Activated CD4-positive, alpha-beta memory T cell treated with anti-CD3 and anti-CD28 coated beads, Interleukin-2, amount 10 ng/mL, durations not matched to agents 7 days and 5 days (primary cell): ENCODE measurements around the gene NBEAL2. TPM values are rescaled to one million over a fixed set of nuclear protein-coding genes. Genes with fewer than 3 reads are reported as not detected.
"Not testable (repeated sequence)": the region's sequence is repeated elsewhere in the genome, so short reads cannot be mapped to it uniquely, and the experiment has no call there.

ENCODE experiments used
- CTCF ChIA-PET: fragments of 350-600 bp; sonication (Branson Sonifier 250); formaldehyde crosslinking; loops from one replicate; lab custom pipeline; 2021; ENCODE audit warnings: antibody characterized with exemption, inconsistent platforms; lab: Charles Lee
- POLR2A ChIA-PET: fragments of 350-600 bp; sonication (Branson Sonifier 250); formaldehyde crosslinking; loops from one replicate; lab custom pipeline; 2021; ENCODE audit warnings: antibody characterized with exemption; lab: Charles Lee
- DNase-seq: peaks from one replicate; pipeline ENCODE4 v3.0.0-alpha.2; 2020
- H3K27ac Mint-ChIP-seq: one replicate; pipeline ENCODE4 v1.8.0; 2021; ENCODE audit warnings: mild to moderate bottlenecking, mixed read lengths
- H3K27me3 Mint-ChIP-seq: one replicate; pipeline ENCODE4 v1.8.0; 2021; ENCODE audit warnings: mixed read lengths
- H3K36me3 Mint-ChIP-seq: one replicate; pipeline ENCODE4 v1.8.0; 2021; ENCODE audit warnings: low read depth, mixed read lengths
- H3K4me1 Mint-ChIP-seq: one replicate; pipeline ENCODE4 v1.8.0; 2021; ENCODE audit warnings: mixed read lengths
- H3K4me3 Mint-ChIP-seq: one replicate; pipeline ENCODE4 v1.8.0; 2021; ENCODE audit warnings: mild to moderate bottlenecking, mixed read lengths
- H3K9me3 Mint-ChIP-seq: one replicate; pipeline ENCODE4 v1.8.0; 2021; ENCODE audit warnings: mixed read lengths
- total RNA-seq, 2 experiments: library from RNA; stranded (reverse); gene quantifications; one replicate each; pipeline ENCODE4 v1.2.3, GENCODE V29; 2021

NBEAL2 gene
- total RNA-seq, 2 experiments from 2014 or later = 254 to 267 TPM

GRCh38 chr3:47022641-47023071 is 43.2 kb downstream of the NBEAL2 start:
- ChIA-PET CTCF (interaction anchor here (0.8 kb wide), 1 partner anchor 301 kb away, joined by 3 read pairs; no protein-coding TSS in a partner anchor), POLR2A (interaction anchor here (1.0 to 1.2 kb wide), 2 partner anchors 16 to 43 kb away, joined by 3 read pairs; partner anchors contain the start of gene NBEAL2)
- Mint-ChIP-seq H3K27me3 (no peaks in the 10 kb centered on the region), H3K9me3 (no peaks in the 10 kb centered on the region), H3K36me3 (peaks cover 24% of the 10 kb centered on the region), H3K4me3 (no peak overlapping the region), H3K4me1 (peaks cover 44% of the 10 kb centered on the region), H3K27ac (no peak overlapping the region)
- DNase-seq = no peak

GRCh38 chr3:47024932-47025331 is 45.5 kb downstream of the NBEAL2 start:
- no peaks in the 10 kb centered on the region for H3K27me3 Mint-ChIP-seq
- H3K4me1 Mint-ChIP-seq = peaks cover 24% of the 10 kb centered on the region
- H3K9me3 Mint-ChIP-seq = no peaks in the 10 kb centered on the region
- peaks cover 21% of the 10 kb centered on the region for H3K36me3 Mint-ChIP-seq
- no peak overlapping the region for H3K27ac Mint-ChIP-seq
- CTCF ChIA-PET = no interaction called here
- no peak overlapping the region for H3K4me3 Mint-ChIP-seq
- DNase-seq = no peak
- POLR2A ChIA-PET = no interaction called here

DNA sequence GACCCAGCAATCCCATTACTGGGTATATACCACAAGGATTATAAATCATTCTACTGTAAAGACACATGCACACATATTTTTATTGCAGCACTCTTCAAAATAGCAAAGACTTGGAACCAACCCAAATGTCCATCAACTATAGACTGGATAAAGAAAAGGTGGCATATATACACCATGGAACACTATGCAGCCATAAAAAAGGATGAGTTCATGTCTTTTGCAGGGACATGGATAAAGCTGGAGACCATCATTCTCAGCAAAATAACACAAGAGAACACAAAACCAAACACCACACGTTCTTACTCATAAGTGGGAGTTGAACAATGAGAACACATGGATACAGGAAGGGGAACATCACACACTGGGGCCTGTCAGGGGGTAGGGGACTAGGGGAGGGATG is 47.0 kb downstream of the NBEAL2 start:
- DNase-seq, H3K4me3 Mint-ChIP-seq, H3K27ac Mint-ChIP-seq, POLR2A ChIA-PET, H3K9me3 Mint-ChIP-seq, H3K27me3 Mint-ChIP-seq, CTCF ChIA-PET: not testable (repeated sequence)
- Mint-ChIP-seq H3K36me3 (peaks cover 21% of the 10 kb centered on the region), H3K4me1 (peaks cover 26% of the 10 kb centered on the region)

GRCh38 chr3:47028146-47028545 is 48.7 kb downstream of the NBEAL2 start:
- Mint-ChIP-seq H3K27ac (no peak overlapping the region), H3K36me3 (peaks cover 30% of the 10 kb centered on the region), H3K9me3 (no peaks in the 10 kb centered on the region)

DNA sequence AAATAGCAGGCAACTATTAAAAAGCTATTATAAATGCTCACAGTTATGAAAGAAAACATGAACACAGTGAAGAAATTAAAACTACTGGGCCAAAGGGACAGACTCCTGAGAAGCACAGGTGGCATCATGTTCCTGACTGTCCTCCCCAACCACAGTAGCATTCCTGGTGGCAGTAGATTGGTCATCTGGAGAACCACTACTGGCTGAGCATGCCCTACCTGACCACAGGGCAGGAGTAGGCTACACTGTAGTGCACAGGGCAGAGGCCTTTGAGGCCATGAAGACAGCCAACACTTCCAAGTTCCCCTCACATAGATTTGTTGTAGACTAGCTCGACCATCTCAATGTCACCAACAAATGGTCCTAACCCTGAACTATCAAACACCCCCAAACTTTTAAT is 49.2 kb downstream of the NBEAL2 start:
- POLR2A ChIA-PET = interaction anchor here (1.2 to 5.3 kb wide), 2 partner anchors 9 to 12 kb away, joined by 4 to 24 read pairs; no protein-coding TSS in a partner anchor
- H3K9me3 Mint-ChIP-seq = no peaks in the 10 kb centered on the region
- DNase-seq = no peak
- no peak overlapping the region for H3K27ac Mint-ChIP-seq
- H3K36me3 Mint-ChIP-seq = peaks cover 31% of the 10 kb centered on the region
- H3K4me3 Mint-ChIP-seq = no peak overlapping the region
- H3K27me3 Mint-ChIP-seq = no peaks in the 10 kb centered on the region
- H3K4me1 Mint-ChIP-seq = peaks cover 30% of the 10 kb centered on the region
- CTCF ChIA-PET = interaction anchor here (0.6 kb wide), 1 partner anchor 9 kb away, joined by 3 read pairs; no protein-coding TSS in a partner anchor

More at GRCh38 chr3:47028146-47028545, 48.7 kb downstream of the NBEAL2 start:
- no peak overlapping the region for H3K4me3 Mint-ChIP-seq
- ChIA-PET POLR2A (interaction anchor here (1.2 to 5.3 kb wide), 3 partner anchors 8 to 15 kb away, joined by 4 to 24 read pairs (median 4); no protein-coding TSS in a partner anchor), CTCF (interaction anchor here (0.6 kb wide), 1 partner anchor 8 kb away, joined by 3 read pairs; no protein-coding TSS in a partner anchor)
- no peak for DNase-seq
- no peaks in the 10 kb centered on the region for H3K27me3 Mint-ChIP-seq
- peaks cover 30% of the 10 kb centered on the region for H3K4me1 Mint-ChIP-seq

- not testable (repeated sequence) for DNase-seq, H3K9me3 Mint-ChIP-seq, H3K27me3 Mint-ChIP-seq, H3K4me3 Mint-ChIP-seq
- Mint-ChIP-seq H3K4me1 (peaks cover 18% of the 10 kb centered on the region), H3K36me3 (peaks cover 48% of the 10 kb centered on the region), H3K27ac (peak overlapping the region; percentile 53)
- ChIA-PET POLR2A (interaction anchor here (5.3 kb wide), 1 partner anchor 11 kb away, joined by 24 read pairs; no protein-coding TSS in a partner anchor), CTCF (interaction anchor here (1.7 kb wide), 1 partner anchor 11 kb away, joined by 5 read pairs; no protein-coding TSS in a partner anchor)
Measured at GRCh38 chr3:47031041-47031440, 51.6 kb downstream of the NBEAL2 start.

DNA sequence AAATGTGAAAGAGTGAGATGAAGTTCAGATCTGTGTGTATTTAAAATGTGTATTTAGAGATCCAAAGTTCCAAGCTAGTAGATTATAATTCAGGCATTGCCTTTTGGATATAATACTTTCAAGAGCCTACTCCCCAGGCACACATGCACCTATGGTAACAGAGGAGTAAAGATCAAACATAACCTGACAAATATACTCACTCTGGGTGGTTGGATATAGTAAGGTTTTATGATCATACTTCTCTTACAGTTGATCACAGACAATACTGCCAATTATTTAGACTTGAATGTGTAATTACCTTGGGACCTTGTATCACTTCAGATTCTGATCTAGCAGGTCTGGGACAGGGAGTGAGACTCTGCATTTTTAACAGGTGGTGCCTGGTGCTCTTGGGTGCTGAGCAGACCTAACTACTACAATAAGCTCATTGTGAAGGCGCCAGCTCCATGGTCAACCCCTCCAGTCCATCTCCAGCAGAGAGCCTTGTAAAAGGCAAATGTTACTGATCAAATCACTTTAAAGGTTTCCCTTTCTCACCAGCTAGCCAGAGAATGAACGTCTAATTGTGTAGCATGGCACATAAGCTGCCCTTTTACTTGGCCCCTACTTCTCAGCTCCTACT is 55.5 kb downstream of the NBEAL2 start:
- DNase-seq = no peak
- CTCF ChIA-PET = interaction anchor here (1.0 kb wide), 1 partner anchor 55 kb away, joined by 3 read pairs; no protein-coding TSS in a partner anchor
- POLR2A ChIA-PET = interaction anchor here (0.6 to 0.9 kb wide), 2 partner anchors 9 to 29 kb away, joined by 3 read pairs; no protein-coding TSS in a partner anchor
- H3K27me3 Mint-ChIP-seq = no peaks in the 10 kb centered on the region
- no peaks in the 10 kb centered on the region for H3K9me3 Mint-ChIP-seq
- no peak overlapping the region for H3K27ac Mint-ChIP-seq
- H3K4me1 Mint-ChIP-seq = peaks cover 32% of the 10 kb centered on the region
- H3K4me3 Mint-ChIP-seq = no peak overlapping the region
- H3K36me3 Mint-ChIP-seq = peaks cover 55% of the 10 kb centered on the region

DNA sequence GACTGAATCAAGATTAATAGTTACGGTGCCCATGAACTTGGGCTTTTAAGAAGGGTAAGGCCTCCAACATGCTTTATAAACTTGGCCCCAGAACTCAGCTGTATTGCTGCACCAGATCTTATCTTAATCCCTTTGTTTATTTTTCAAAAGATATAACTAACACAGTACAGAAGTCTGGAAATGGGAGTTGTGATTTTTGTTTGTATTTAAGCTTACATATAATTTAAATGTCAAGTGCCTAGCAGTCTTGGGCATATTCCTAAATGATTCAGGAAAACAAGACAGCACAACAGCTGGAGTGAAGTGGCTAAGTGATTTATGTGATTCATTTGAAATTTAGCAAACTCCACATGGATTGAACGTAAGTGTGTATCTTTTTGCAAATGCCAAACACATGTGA is 56.2 kb downstream of the NBEAL2 start:
- POLR2A ChIA-PET = interaction anchor here (0.6 to 0.9 kb wide), 2 partner anchors 8 to 30 kb away, joined by 3 read pairs; no protein-coding TSS in a partner anchor
- Mint-ChIP-seq H3K36me3 (peaks cover 61% of the 10 kb centered on the region), H3K27me3 (no peaks in the 10 kb centered on the region), H3K4me3 (no peak overlapping the region), H3K27ac (no peak overlapping the region), H3K4me1 (peaks cover 30% of the 10 kb centered on the region), H3K9me3 (no peaks in the 10 kb centered on the region)
- DNase-seq = no peak
- CTCF ChIA-PET = interaction anchor here (1.0 kb wide), 1 partner anchor 55 kb away, joined by 3 read pairs; no protein-coding TSS in a partner anchor

GRCh38 chr3:47036145-47036544 is 56.7 kb downstream of the NBEAL2 start:
- POLR2A ChIA-PET = interaction anchor here (0.9 kb wide), 1 partner anchor 30 kb away, joined by 3 read pairs; no protein-coding TSS in a partner anchor
- H3K9me3 Mint-ChIP-seq = no peaks in the 10 kb centered on the region
- DNase-seq = no peak
- no peaks in the 10 kb centered on the region for H3K27me3 Mint-ChIP-seq
- no peak overlapping the region for H3K27ac Mint-ChIP-seq
- H3K4me3 Mint-ChIP-seq = no peak overlapping the region
- peaks cover 25% of the 10 kb centered on the region for H3K4me1 Mint-ChIP-seq
- CTCF ChIA-PET = interaction anchor here (1.0 kb wide), 1 partner anchor 54 kb away, joined by 3 read pairs; no protein-coding TSS in a partner anchor
- peaks cover 66% of the 10 kb centered on the region for H3K36me3 Mint-ChIP-seq

DNA sequence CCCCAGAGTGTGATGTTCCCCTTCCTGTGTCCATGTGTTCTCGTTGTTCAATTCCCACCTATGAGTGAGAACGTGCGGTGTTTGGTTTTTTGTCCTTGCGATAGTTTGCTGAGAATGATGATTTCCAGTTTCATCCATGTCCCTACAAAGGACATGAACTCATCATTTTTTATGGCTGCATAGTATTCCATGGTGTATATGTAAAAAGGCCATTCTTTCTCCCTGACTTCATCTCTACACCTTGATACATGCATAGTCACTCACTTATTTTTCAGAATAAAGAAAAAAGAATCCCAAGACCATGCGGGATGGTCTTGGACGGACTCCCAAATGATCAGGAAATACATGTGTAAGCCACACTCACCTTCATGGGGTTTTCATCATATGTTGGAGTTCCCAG is 57.8 kb downstream of the NBEAL2 start:
- H3K4me3 Mint-ChIP-seq, CTCF ChIA-PET, H3K9me3 Mint-ChIP-seq, DNase-seq, H3K27me3 Mint-ChIP-seq: not testable (repeated sequence)
- Mint-ChIP-seq H3K36me3 (peaks cover 59% of the 10 kb centered on the region), H3K27ac (peak overlapping the region; percentile 70), H3K4me1 (peaks cover 21% of the 10 kb centered on the region)
- POLR2A ChIA-PET = interaction anchor here (0.6 to 1.8 kb wide), 4 partner anchors 18 to 57 kb away, joined by 3 to 11 read pairs (median 4); partner anchors contain the start of gene NBEAL2

DNA sequence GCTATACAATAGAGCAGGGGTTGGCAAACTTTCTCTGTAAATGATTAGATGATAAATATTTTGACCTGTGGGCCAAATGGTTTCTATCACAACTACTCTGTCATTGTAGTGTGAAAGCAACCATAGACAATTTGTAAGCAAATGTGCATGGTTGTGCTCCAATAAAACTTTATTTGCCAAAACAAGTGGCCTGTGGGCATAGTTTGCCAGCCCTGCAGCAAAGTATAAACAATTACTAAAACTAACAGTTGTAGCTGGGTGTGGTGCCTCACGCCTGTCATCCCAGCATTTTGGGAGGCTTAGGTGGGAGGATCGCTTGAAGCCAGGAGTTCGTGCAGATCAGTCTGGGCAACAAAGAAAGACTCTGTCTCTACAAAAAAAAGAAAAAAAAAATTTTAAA is 61.6 kb downstream of the NBEAL2 start:
- H3K36me3 Mint-ChIP-seq = peaks cover 46% of the 10 kb centered on the region
- no peak overlapping the region for H3K4me3 Mint-ChIP-seq
- peaks cover 20% of the 10 kb centered on the region for H3K4me1 Mint-ChIP-seq
- H3K9me3 Mint-ChIP-seq = no peaks in the 10 kb centered on the region
- no peak for DNase-seq
- ChIA-PET CTCF (interaction anchor here (2.2 kb wide), 1 partner anchor 10 kb away, joined by 5 read pairs; no protein-coding TSS in a partner anchor), POLR2A (interaction anchor here (1.2 to 1.9 kb wide), 2 partner anchors 10 to 22 kb away, joined by 4 to 5 read pairs; no protein-coding TSS in a partner anchor)
- no peaks in the 10 kb centered on the region for H3K27me3 Mint-ChIP-seq
- H3K27ac Mint-ChIP-seq = no peak overlapping the region

GRCh38 chr3:47042231-47042791 is 62.8 kb downstream of the NBEAL2 start:
- no peaks in the 10 kb centered on the region for H3K9me3 Mint-ChIP-seq
- ChIA-PET POLR2A (interaction anchor here (1.9 kb wide), 1 partner anchor 9 kb away, joined by 5 read pairs; no protein-coding TSS in a partner anchor), CTCF (interaction anchor here (2.2 kb wide), 1 partner anchor 11 kb away, joined by 5 read pairs; no protein-coding TSS in a partner anchor)
- peaks cover 38% of the 10 kb centered on the region for H3K36me3 Mint-ChIP-seq
- H3K4me1 Mint-ChIP-seq = peaks cover 22% of the 10 kb centered on the region
- DNase-seq = no peak
- H3K27me3 Mint-ChIP-seq = no peaks in the 10 kb centered on the region
- no peak overlapping the region for H3K4me3 Mint-ChIP-seq
- no peak overlapping the region for H3K27ac Mint-ChIP-seq
